PC-3 (cell line): ENCODE results near the gene NTNG1.

Experiments
- EZH2 ChIP-seq: fragments of 300-600 bp; sonication (generic); IDR thresholded peaks from one replicate; pipeline ENCODE4 v1.6.1; 2017; ENCODE audit warnings: antibody characterized with exemption, mild to moderate bottlenecking, low read length; ENCODE audit not compliant: unreplicated experiment
- EZH2phosphoT487 ChIP-seq: fragments of 300-600 bp; sonication (generic); IDR thresholded peaks from 2 replicates; pipeline ENCODE4 v1.6.1; 2018; ENCODE audit warnings: mild to moderate bottlenecking, antibody characterized with exemption, low read length, borderline replicate concordance
- TF ChIP-seq, protein P1 (sequence below): fragments of 300-600 bp; sonication (generic); conservative IDR thresholded peaks from 2 replicates; pipeline ENCODE4 v1.5.1; 2017; ENCODE audit warnings: antibody characterized with exemption, low read depth, mild to moderate bottlenecking, low read length

DNA sequence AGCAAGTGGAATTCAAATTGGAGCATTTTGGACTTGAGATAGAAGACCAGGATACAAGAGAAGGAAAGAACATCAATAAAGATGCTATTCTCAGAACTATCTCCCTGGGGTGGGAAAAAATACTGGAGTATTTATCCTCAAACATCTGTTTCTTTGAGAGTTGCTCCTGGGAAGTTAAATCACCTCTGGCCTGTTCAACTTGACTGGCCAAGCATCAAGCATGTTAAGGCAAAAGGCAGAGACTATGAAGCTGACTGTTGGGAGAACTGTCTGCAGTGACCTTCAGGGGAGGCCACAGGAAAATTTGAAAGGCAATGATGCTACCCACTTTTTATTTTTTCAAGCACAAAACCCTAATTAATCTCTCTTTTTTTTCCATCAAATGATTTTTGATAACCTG lies 239.0 kb downstream of the NTNG1 start:
- TF ChIP-seq, protein P1, sequence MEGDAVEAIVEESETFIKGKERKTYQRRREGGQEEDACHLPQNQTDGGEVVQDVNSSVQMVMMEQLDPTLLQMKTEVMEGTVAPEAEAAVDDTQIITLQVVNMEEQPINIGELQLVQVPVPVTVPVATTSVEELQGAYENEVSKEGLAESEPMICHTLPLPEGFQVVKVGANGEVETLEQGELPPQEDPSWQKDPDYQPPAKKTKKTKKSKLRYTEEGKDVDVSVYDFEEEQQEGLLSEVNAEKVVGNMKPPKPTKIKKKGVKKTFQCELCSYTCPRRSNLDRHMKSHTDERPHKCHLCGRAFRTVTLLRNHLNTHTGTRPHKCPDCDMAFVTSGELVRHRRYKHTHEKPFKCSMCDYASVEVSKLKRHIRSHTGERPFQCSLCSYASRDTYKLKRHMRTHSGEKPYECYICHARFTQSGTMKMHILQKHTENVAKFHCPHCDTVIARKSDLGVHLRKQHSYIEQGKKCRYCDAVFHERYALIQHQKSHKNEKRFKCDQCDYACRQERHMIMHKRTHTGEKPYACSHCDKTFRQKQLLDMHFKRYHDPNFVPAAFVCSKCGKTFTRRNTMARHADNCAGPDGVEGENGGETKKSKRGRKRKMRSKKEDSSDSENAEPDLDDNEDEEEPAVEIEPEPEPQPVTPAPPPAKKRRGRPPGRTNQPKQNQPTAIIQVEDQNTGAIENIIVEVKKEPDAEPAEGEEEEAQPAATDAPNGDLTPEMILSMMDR: no peak
- no peak for TF ChIP-seq EZH2
- no peak for TF ChIP-seq EZH2phosphoT487
